ENCODE measurements around the gene SCYL3.

DNA sequence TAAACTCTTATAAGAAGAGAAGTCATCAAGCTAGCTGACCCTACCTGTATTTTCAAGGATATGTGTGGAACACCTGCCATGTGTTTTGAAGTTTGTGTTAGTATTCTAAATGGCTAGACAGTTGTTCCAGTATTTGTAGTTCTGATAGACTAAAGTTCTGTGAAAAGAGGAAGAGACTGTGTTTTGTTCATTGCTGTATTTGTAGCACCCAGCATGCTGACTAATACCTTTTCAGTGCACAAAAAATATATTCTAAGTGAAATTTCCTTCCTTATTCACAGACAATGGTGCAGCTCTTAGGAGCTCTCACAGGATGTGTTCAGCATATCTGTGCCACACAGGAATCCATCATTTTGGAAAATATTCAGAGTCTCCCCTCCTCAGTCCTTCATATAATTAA is 90.8 kb downstream of the SCYL3 start:
- TF ChIP-seq, protein P1, sequence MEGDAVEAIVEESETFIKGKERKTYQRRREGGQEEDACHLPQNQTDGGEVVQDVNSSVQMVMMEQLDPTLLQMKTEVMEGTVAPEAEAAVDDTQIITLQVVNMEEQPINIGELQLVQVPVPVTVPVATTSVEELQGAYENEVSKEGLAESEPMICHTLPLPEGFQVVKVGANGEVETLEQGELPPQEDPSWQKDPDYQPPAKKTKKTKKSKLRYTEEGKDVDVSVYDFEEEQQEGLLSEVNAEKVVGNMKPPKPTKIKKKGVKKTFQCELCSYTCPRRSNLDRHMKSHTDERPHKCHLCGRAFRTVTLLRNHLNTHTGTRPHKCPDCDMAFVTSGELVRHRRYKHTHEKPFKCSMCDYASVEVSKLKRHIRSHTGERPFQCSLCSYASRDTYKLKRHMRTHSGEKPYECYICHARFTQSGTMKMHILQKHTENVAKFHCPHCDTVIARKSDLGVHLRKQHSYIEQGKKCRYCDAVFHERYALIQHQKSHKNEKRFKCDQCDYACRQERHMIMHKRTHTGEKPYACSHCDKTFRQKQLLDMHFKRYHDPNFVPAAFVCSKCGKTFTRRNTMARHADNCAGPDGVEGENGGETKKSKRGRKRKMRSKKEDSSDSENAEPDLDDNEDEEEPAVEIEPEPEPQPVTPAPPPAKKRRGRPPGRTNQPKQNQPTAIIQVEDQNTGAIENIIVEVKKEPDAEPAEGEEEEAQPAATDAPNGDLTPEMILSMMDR (IDR thresholded peaks at IDR 0.05) = no peak
- TF ChIP-seq POLR2A (IDR thresholded peaks at IDR 0.05) = no peak
